ENCODE measurements around the gene TMEM255A.
"Not testable (repeated sequence)": the region's sequence is repeated elsewhere in the genome, so short reads cannot be mapped to it uniquely, and the experiment has no call there.

DNA sequence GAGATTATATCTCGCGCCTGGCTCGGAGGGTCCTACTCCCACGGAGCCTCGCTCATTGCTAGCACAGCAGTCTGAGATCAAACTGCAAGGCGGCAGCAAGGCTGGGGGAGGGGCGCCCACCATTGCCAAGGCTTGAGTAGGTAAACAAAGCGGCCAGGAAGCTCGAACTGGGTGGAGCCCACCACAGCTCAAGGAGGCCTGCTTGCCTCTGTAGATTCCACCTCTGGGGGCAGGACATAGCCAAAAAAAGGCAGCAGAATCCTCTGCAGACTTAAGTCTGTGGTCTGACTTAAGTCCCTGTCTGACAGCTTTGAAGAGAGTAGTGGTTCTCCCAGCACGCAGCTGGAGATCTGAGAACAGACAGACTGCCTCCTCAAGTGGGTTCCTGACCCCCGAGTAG, 33.3 kb upstream of the TMEM255A start:
- not testable (repeated sequence) for TF ChIP-seq FOXA1 (IDR thresholded peaks at IDR 0.05); SP1 (IDR thresholded peaks at IDR 0.05); ELF4 (IDR thresholded peaks at IDR 0.05); TARDBP (IDR thresholded peaks at IDR 0.05); LEF1 (IDR thresholded peaks at IDR 0.05; ENCODE audit: borderline replicate concordance); FOXM1 (IDR thresholded peaks at IDR 0.05; ENCODE audit: borderline replicate concordance); L3MBTL2 (conservative IDR thresholded peaks at IDR 0.05); BHLHE40 (IDR thresholded peaks at IDR 0.05; ENCODE audit: borderline replicate concordance); ZNF384 (IDR thresholded peaks at IDR 0.05); ARNT (IDR thresholded peaks at IDR 0.05); SUZ12 (IDR thresholded peaks at IDR 0.05); HDGF (IDR thresholded peaks at IDR 0.05; ENCODE audit: borderline replicate concordance)
- TF ChIP-seq, protein P1, sequence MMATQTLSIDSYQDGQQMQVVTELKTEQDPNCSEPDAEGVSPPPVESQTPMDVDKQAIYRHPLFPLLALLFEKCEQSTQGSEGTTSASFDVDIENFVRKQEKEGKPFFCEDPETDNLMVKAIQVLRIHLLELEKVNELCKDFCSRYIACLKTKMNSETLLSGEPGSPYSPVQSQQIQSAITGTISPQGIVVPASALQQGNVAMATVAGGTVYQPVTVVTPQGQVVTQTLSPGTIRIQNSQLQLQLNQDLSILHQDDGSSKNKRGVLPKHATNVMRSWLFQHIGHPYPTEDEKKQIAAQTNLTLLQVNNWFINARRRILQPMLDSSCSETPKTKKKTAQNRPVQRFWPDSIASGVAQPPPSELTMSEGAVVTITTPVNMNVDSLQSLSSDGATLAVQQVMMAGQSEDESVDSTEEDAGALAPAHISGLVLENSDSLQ (IDR thresholded peaks at IDR 0.05): not testable (repeated sequence)

Measured in HEK293T (cell line).